Sigmoid colon (tissue), 4 donors: ENCODE data around the gene PGPEP1.

Experiments
- EP300 ChIP-seq, 4 donors: sonication (generic); formaldehyde crosslinking; IDR thresholded peaks; one replicate each; pipeline ENCODE4 v1.6.1; 2017; ENCODE audit warnings: antibody characterized with exemption in 4 of 4
- POLR2AphosphoS5 ChIP-seq, 4 donors: sonication (generic); formaldehyde crosslinking; IDR thresholded peaks; one replicate each; pipeline ENCODE4 v1.6.1; 2017; ENCODE audit warnings: antibody characterized with exemption in 4 of 4
- TF ChIP-seq, protein P1 (sequence below), 4 experiments: fragments of 450-650 bp in 3 of 4; fragments of 200-600 bp in 1 of 4; IDR thresholded peaks; one replicate each; pipeline ENCODE4 v1.5.1; 2016 to 2019; ENCODE audit warnings: antibody characterized with exemption in 4 of 4, mild to moderate bottlenecking in 3 of 4, moderate library complexity in 2 of 4

DNA sequence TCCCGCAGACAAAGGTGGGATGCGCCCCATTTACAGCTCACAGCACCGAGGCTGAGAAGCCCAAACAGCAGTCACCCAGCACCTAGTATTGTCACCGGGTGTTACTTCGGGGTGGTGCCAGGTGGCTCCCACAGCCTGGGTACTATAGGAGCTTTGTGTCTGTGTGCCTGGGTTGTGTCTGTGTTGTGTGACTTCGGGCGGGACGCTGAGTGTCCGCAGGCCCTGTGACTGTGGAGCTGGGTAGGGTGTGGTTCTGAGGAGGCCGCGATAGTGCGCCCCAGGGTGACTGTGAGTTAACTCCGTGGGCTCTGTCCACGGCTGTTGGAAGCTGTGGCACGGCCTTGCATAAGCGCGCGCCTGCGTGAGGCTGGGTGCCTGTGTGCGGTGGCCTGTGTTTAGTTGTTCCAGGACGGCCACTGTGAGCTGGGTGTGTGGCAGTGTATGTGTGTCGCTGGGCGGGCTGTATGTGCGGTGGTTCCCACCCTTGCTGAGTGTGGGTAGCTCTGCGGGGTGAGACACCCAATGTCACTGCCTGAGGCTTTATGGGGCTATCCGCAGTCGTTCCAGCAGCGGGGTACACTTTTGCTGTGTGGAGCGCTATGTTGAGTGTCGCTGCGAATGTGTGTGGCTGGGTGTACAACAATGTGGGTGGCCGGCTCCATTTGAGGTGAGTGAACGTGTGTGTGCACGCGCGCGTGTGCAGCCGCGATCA lies 78.2 kb downstream of the PGPEP1 start:
- TF ChIP-seq POLR2AphosphoS5 (IDR thresholded peaks at IDR 0.05) (no peak), EP300 (IDR thresholded peaks at IDR 0.05) (no peak)
- TF ChIP-seq, protein P1, sequence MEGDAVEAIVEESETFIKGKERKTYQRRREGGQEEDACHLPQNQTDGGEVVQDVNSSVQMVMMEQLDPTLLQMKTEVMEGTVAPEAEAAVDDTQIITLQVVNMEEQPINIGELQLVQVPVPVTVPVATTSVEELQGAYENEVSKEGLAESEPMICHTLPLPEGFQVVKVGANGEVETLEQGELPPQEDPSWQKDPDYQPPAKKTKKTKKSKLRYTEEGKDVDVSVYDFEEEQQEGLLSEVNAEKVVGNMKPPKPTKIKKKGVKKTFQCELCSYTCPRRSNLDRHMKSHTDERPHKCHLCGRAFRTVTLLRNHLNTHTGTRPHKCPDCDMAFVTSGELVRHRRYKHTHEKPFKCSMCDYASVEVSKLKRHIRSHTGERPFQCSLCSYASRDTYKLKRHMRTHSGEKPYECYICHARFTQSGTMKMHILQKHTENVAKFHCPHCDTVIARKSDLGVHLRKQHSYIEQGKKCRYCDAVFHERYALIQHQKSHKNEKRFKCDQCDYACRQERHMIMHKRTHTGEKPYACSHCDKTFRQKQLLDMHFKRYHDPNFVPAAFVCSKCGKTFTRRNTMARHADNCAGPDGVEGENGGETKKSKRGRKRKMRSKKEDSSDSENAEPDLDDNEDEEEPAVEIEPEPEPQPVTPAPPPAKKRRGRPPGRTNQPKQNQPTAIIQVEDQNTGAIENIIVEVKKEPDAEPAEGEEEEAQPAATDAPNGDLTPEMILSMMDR (IDR thresholded peaks at IDR 0.05), result no peak
